HG02973 (cell line): ENCODE results near the gene H6PD.
A peak's percentile ranks its signal among the peaks of the same experiment; 100 is the strongest.

ENCODE experiments used
- ATAC-seq: cut with Tn5 transposase; IDR thresholded peaks from one replicate; pipeline ENCODE4 v1.9.1; 2021; ENCODE audit warnings: moderate library complexity; ENCODE audit not compliant: unreplicated experiment

Gene H6PD

GRCh38 chr1:9234223-9235095, at the start of gene H6PD:
TSS of gene H6PD (plus strand) at chr1:9234774. CDS start at chr1:9244935, 10,161 bp downstream.
- peak; percentile 61 for ATAC-seq

- ATAC-seq: no peak
Observed at GRCh38 chr1:9186082-9186859, 48.3 kb upstream of the H6PD start.

- ATAC-seq: no peak
Observed at GRCh38 chr1:9187004-9187403, 47.6 kb upstream of the H6PD start.

- ATAC-seq: no peak
Observed at GRCh38 chr1:9190234-9190633, 44.3 kb upstream of the H6PD start.

GRCh38 chr1:9191231-9191630, 43.3 kb upstream of the H6PD start:
- no peak for ATAC-seq

- no peak for ATAC-seq
Observed at GRCh38 chr1:9192578-9193232, 41.9 kb upstream of the H6PD start.

- ATAC-seq: no peak
Observed at GRCh38 chr1:9193233-9193625, 41.3 kb upstream of the H6PD start.

- ATAC-seq: no peak
Observed at GRCh38 chr1:9194024-9194423, 40.5 kb upstream of the H6PD start.

GRCh38 chr1:9195651-9196050, 38.9 kb upstream of the H6PD start:
- no peak for ATAC-seq

GRCh38 chr1:9196129-9197040, 38.2 kb upstream of the H6PD start:
- no peak for ATAC-seq

GRCh38 chr1:9197186-9198099, 37.1 kb upstream of the H6PD start:
- ATAC-seq: no peak

GRCh38 chr1:9198538-9199361, 35.8 kb upstream of the H6PD start:
- no peak for ATAC-seq

GRCh38 chr1:9200441-9200840, 34.1 kb upstream of the H6PD start:
- ATAC-seq: no peak

- ATAC-seq: no peak
Observed at GRCh38 chr1:9201401-9202239, 33.0 kb upstream of the H6PD start.

GRCh38 chr1:9202240-9202870, 32.2 kb upstream of the H6PD start:
- no peak for ATAC-seq

GRCh38 chr1:9203511-9203982, 31.0 kb upstream of the H6PD start:
- no peak for ATAC-seq

- no peak for ATAC-seq
Observed at GRCh38 chr1:9204156-9204720, 30.3 kb upstream of the H6PD start.
